SU-DHL-6 (cell line): ENCODE measurements around the gene CKAP2L.

ENCODE experiments used
- H2AFZ ChIP-seq: fragments of 200-600 bp; sonication (generic); 2 replicates; pipeline ENCODE4 v1.6.1; 2014; ENCODE audit warnings: low read depth, mild to moderate bottlenecking, moderate library complexity, mixed read lengths, antibody characterized with exemption, low read length; ENCODE audit not compliant: severe bottlenecking
- H3F3A ChIP-seq: fragments of 200-600 bp; shearing (Covaris generic); 2 replicates; pipeline ENCODE4 v1.6.0; 2016; ENCODE audit warnings: antibody characterized with exemption, mild to moderate bottlenecking; ENCODE audit not compliant: insufficient read depth
- H3K27ac ChIP-seq: fragments of 200-600 bp; sonication (generic); 2 replicates; pipeline ENCODE4 v1.5.1; 2016; ENCODE audit warnings: low read depth, mild to moderate bottlenecking, low read length, moderate library complexity, mixed read lengths
- H3K27me3 ChIP-seq: fragments of 200-600 bp; sonication (generic), shearing (Covaris generic); 2 replicates; pipeline ENCODE4 v1.6.0; 2014; ENCODE audit warnings: mild to moderate bottlenecking, low read length
- H3K36me3 ChIP-seq: fragments of 200-600 bp; sonication (generic); 2 replicates; pipeline ENCODE4 v1.6.1; 2014; ENCODE audit warnings: mild to moderate bottlenecking, low read length, mixed read lengths
- H3K4me2 ChIP-seq: fragments of 300-600, 200-600 bp; shearing (Covaris generic), sonication (generic); 2 replicates; pipeline ENCODE4 v1.6.0; 2014; ENCODE audit warnings: low read length, low read depth, mild to moderate bottlenecking; ENCODE audit not compliant: poor library complexity, severe bottlenecking
- H3K4me3 ChIP-seq: fragments of 200-600 bp; sonication (generic); 2 replicates; pipeline ENCODE4 v1.5.1; 2014; ENCODE audit warnings: antibody characterized with exemption, low read length, mild to moderate bottlenecking, mixed read lengths; ENCODE audit not compliant: insufficient read depth, poor library complexity, severe bottlenecking
- H3K79me2 ChIP-seq: fragments of 200-600 bp; sonication (generic); 2 replicates; pipeline ENCODE4 v1.6.1; 2014; ENCODE audit warnings: mild to moderate bottlenecking, low read length, moderate library complexity; ENCODE audit not compliant: insufficient read depth
- H3K9ac ChIP-seq: fragments of 200-600 bp; sonication (generic); 2 replicates; pipeline ENCODE4 v1.7.0; 2014; ENCODE audit warnings: mild to moderate bottlenecking, low read length
- H3K9me2 ChIP-seq: fragments of 200-600 bp; sonication (generic); replicated peaks from 2 replicates; pipeline ENCODE4 v1.6.1; 2014; ENCODE audit warnings: low read length; ENCODE audit not compliant: insufficient read depth
- H3K9me3 ChIP-seq: fragments of 200-600 bp; sonication (generic); 2 replicates; pipeline ENCODE4 v1.6.1; 2014; ENCODE audit warnings: low read length, mixed read lengths; ENCODE audit not compliant: insufficient read depth
- H4K20me1 ChIP-seq: fragments of 200-600 bp; sonication (generic); 2 replicates; pipeline ENCODE4 v1.6.1; 2014; ENCODE audit warnings: low read depth, mild to moderate bottlenecking, antibody characterized with exemption, low read length, moderate library complexity, mixed read lengths
- CTCF ChIP-seq: fragments of 200-600 bp; sonication (generic); IDR thresholded peaks from one replicate; pipeline ENCODE4 v1.5.1; 2017; ENCODE audit warnings: antibody characterized with exemption, mild to moderate bottlenecking, low read length, moderate library complexity; ENCODE audit not compliant: insufficient read depth, poor library complexity, severe bottlenecking
- EZH2phosphoT487 ChIP-seq: fragments of 200-600 bp; sonication (generic), shearing (Covaris generic); conservative IDR thresholded peaks from 2 replicates; pipeline ENCODE4 v1.6.1; 2018; ENCODE audit warnings: mild to moderate bottlenecking, antibody characterized with exemption, low read length, moderate library complexity, mixed read lengths

CKAP2L gene

DNA sequence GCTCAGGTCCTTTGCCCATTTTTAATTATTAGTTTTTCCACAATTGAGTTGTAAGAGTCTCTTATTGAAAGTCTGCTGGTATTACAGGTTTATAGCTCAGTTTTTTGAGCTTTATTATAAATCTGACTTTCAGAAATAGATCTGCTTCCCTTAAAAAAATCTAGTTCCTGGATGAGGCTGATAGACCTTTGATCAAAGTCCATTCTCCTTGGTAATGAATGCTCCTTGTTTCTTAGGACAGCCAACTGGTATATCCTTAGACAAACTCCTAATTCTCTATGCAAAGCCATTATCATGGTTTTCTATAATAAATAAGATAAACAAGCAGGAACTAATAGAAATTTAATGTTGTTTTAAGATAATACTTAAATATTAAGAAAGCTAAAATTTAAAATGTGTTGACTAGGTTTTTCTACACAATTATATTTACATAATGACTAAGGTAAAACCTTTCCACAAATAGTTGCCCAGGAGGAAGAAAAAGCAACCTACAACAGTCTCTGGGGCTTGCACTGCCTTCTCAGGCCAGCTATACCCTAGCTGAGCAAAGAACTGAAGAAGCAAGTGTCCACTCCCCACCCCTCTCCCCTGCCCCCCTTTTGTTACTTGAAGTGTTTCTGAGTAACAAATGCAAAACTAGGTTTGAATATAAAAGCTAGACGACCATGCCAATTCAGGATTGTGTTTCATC is 26.7 kb downstream of the CKAP2L start:
- no peaks in the 10 kb centered on the region for H3K27me3 ChIP-seq
- no peaks in the 10 kb centered on the region for H4K20me1 ChIP-seq
- no peak for TF ChIP-seq CTCF
- no peak for TF ChIP-seq EZH2phosphoT487
- H3K4me2 ChIP-seq, result no peak overlapping the region
- no peaks in the 10 kb centered on the region for H3K9me3 ChIP-seq
- H3F3A ChIP-seq, result 0 out of 2 replicates have a peak, but pooled peaks cover 10% of the 10 kb centered on the region
- no peak overlapping the region for H2AFZ ChIP-seq
- no peak overlapping the region for H3K4me3 ChIP-seq
- H3K79me2 ChIP-seq, result no peaks in the 10 kb centered on the region
- no peak overlapping the region for H3K9ac ChIP-seq
- no peak overlapping the region for H3K27ac ChIP-seq
- H3K9me2 ChIP-seq, result no peaks in the 10 kb centered on the region
- H3K36me3 ChIP-seq, result peaks cover 19% of the 10 kb centered on the region; the same call in 1 of the 2 replicates

- H3K36me3 ChIP-seq, result peaks cover 5% of the 10 kb centered on the region; the same call in 1 of the 2 replicates
- no peak overlapping the region for H3K27ac ChIP-seq
- no peak overlapping the region for H2AFZ ChIP-seq
- 0 out of 2 replicates have a peak, but pooled peaks cover 10% of the 10 kb centered on the region for H3F3A ChIP-seq
- no peak overlapping the region for H3K4me3 ChIP-seq
- H3K79me2 ChIP-seq, result no peaks in the 10 kb centered on the region
- no peak overlapping the region for H3K4me2 ChIP-seq
- H3K9ac ChIP-seq, result no peak overlapping the region
- no peaks in the 10 kb centered on the region for H3K9me3 ChIP-seq
- H4K20me1 ChIP-seq, result no peaks in the 10 kb centered on the region
- H3K9me2 ChIP-seq, result no peaks in the 10 kb centered on the region
- TF ChIP-seq EZH2phosphoT487, result no peak
- no peak for TF ChIP-seq CTCF
- H3K27me3 ChIP-seq, result no peaks in the 10 kb centered on the region
These were observed 30.5 kb downstream of the CKAP2L start for GRCh38 chr2:112733871-112734270.

- TF ChIP-seq EZH2phosphoT487, result no peak
- no peak for TF ChIP-seq CTCF
- Histone ChIP-seq H3F3A (0 out of 2 replicates have a peak, but pooled peaks cover 10% of the 10 kb centered on the region), H3K27ac (no peak overlapping the region), H3K4me3 (no peak overlapping the region), H3K36me3 (peaks cover 1% of the 10 kb centered on the region; the same call in 1 of the 2 replicates), H4K20me1 (no peaks in the 10 kb centered on the region), H2AFZ (no peak overlapping the region), H3K79me2 (no peaks in the 10 kb centered on the region), H3K27me3 (no peaks in the 10 kb centered on the region), H3K4me2 (no peak overlapping the region), H3K9me3 (no peaks in the 10 kb centered on the region), H3K9ac (no peak overlapping the region), H3K9me2 (no peaks in the 10 kb centered on the region)
These were observed 31.0 kb downstream of the CKAP2L start for GRCh38 chr2:112733456-112733855.
